Thoracic aorta (tissue), 2 donors: ENCODE measurements around the gene FTO. TPM values are rescaled to one million over a fixed set of nuclear protein-coding genes. Genes with fewer than 3 reads are reported as not detected.

Source experiments
- ATAC-seq: fragments of 150-250 bp; one replicate; pipeline ENCODE4 v1.8.0; 2017; ENCODE audit warnings: low read depth; ENCODE audit not compliant: insufficient number of reproducible peaks, low FRiP score
- DNase-seq: peaks from one replicate; pipeline ENCODE4 v3.0.0-alpha.2; 2020; ENCODE audit warnings: low spot score
- H3K27ac ChIP-seq, 2 donors: fragments of 200-600 bp; sonication (generic); 1 replicate in 1 of 2; 2 replicates in 1 of 2; pipeline ENCODE4 v1.5.1; 2016; ENCODE audit warnings: mild to moderate bottlenecking in 2 of 2, moderate library complexity in 2 of 2
- H3K27me3 ChIP-seq: fragments of 200-600 bp; sonication (generic); replicated peaks from 2 replicates; pipeline ENCODE4 v1.6.0; 2016; ENCODE audit warnings: mild to moderate bottlenecking; ENCODE audit not compliant: insufficient read depth
- H3K36me3 ChIP-seq: fragments of 200-600 bp; sonication (generic); one replicate; pipeline ENCODE4 v1.5.1; 2016
- H3K4me1 ChIP-seq, 2 donors: fragments of 200-600 bp; sonication (generic); 1 replicate in 1 of 2; 2 replicates in 1 of 2; pipeline versions ENCODE4 v1.5.1 to v1.6.0; 2016; ENCODE audit warnings: low read depth in 2 of 2, mild to moderate bottlenecking in 1 of 2; ENCODE audit not compliant: control insufficient read depth in 1 of 2
- H3K4me3 ChIP-seq: fragments of 200-600 bp; sonication (generic); 2 replicates; pipeline ENCODE4 v1.5.1; 2016; ENCODE audit warnings: mild to moderate bottlenecking
- H3K9me3 ChIP-seq: fragments of 200-600 bp; sonication (generic); 2 replicates; pipeline ENCODE4 v1.5.1; 2016
- CTCF ChIP-seq: fragments of 200-600 bp; sonication (generic); IDR thresholded peaks from one replicate; pipeline ENCODE4 v1.5.1; 2019; ENCODE audit warnings: antibody characterized with exemption
- total RNA-seq, 2 donors: library from RNA; depleted of rRNA; stranded (reverse); fragments of >200 nt; gene quantifications; one replicate each; pipeline versions ENCODE4 v1.1.0 to v1.2.3, GENCODE V29; 2016

The FTO gene
- total RNA-seq, 2 donors from 2014 or later: 99.6 to 103 TPM

GRCh38 chr16:53826658-53827057 is 122.7 kb downstream of the FTO start:
- Histone ChIP-seq H3K4me3 (no peak overlapping the region), H3K27ac (no peak overlapping the region), H3K4me1 (peaks cover 10 to 18% of the 10 kb centered on the region in 2 donors), H3K9me3 (no peaks in the 10 kb centered on the region), H3K27me3 (no peaks in the 10 kb centered on the region), H3K36me3 (peaks cover 9% of the 10 kb centered on the region)
- TF ChIP-seq CTCF: no peak
- ATAC-seq (no peak), DNase-seq (no peak)

- peaks cover 1 to 7% of the 10 kb centered on the region in 2 donors for H3K4me1 ChIP-seq
- H3K27me3 ChIP-seq: no peaks in the 10 kb centered on the region
- no peak overlapping the region for H3K27ac ChIP-seq
- DNase-seq: no peak
- H3K4me3 ChIP-seq: no peak overlapping the region
- no peaks in the 10 kb centered on the region for H3K9me3 ChIP-seq
- H3K36me3 ChIP-seq: peaks cover 9% of the 10 kb centered on the region
- no peak for ATAC-seq
- no peak for TF ChIP-seq CTCF
These were observed 123.8 kb downstream of the FTO start for GRCh38 chr16:53827741-53828140.

- Histone ChIP-seq H3K9me3 (no peaks in the 10 kb centered on the region), H3K27me3 (no peaks in the 10 kb centered on the region), H3K4me3 (no peak overlapping the region), H3K27ac (no peak overlapping the region), H3K36me3 (peaks cover 9% of the 10 kb centered on the region), H3K4me1 (peaks cover 0 to 2% of the 10 kb centered on the region in 2 donors)
- no peak for TF ChIP-seq CTCF
- no peak for ATAC-seq
- no peak for DNase-seq
These were observed 125.3 kb downstream of the FTO start for GRCh38 chr16:53829186-53829747.

- peaks cover 0 to 4% of the 10 kb centered on the region in 2 donors for H3K4me1 ChIP-seq
- no peak overlapping the region for H3K4me3 ChIP-seq
- H3K36me3 ChIP-seq: no peaks in the 10 kb centered on the region
- TF ChIP-seq CTCF: no peak
- no peak overlapping the region for H3K27ac ChIP-seq
- ATAC-seq (no peak), DNase-seq (no peak)
- no peaks in the 10 kb centered on the region for H3K27me3 ChIP-seq
- H3K9me3 ChIP-seq: no peaks in the 10 kb centered on the region
These were observed 129.1 kb downstream of the FTO start for GRCh38 chr16:53832896-53833544.

- Histone ChIP-seq H3K27ac (no peak overlapping the region), H3K4me3 (no peak overlapping the region), H3K27me3 (no peaks in the 10 kb centered on the region), H3K36me3 (peaks cover 2% of the 10 kb centered on the region), H3K4me1 (peaks cover 6 to 13% of the 10 kb centered on the region in 2 donors), H3K9me3 (no peaks in the 10 kb centered on the region)
- DNase-seq (no peak), ATAC-seq (no peak)
- TF ChIP-seq CTCF: no peak
These were observed 132.2 kb downstream of the FTO start for GRCh38 chr16:53836142-53836541.
